ENCODE results near the gene SDHA.
"Not testable (repeated sequence)": the region's sequence is repeated elsewhere in the genome, so short reads cannot be mapped to it uniquely, and the experiment has no call there.

The SDHA gene

DNA sequence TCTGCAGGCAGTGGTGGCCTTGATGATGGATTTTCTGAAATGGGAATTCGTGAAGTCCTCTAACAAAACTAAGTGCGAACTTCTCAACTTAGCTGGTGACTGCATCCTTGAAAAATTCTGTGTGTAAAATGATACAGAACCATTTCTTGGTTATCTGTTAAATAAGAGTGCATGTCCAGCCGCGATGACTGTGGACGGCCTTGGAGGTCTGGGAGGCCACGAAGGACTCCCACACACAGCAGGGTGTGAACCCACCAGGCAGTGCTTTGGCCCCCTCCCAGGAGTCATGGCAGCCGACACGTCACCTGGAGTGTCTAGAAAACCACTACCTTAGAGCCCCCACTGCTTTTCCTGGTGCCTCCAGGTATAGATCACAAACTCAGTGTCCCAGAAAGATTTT lies 85.6 kb downstream of the SDHA start:
- not testable (repeated sequence) for DNase-seq

DNA sequence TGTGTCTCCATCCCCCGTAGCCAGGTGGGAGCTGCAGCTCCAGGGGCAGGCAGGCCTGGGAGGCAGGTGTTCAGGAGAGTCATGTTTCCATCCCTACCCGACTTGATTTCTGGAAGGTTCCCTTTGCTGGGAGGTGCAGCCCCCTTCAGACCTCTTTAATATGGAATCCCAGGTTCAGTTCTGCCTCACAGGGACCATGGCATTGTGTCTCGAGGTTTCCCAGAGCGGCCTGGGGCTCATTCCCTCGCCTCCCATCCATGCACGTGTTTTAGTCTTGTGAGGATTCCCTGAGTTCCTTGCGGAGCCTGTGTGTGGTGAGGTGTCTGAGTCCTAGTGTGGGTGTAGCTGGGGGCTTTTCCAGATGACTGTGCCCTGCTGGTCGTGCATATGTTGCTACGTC lies 86.9 kb downstream of the SDHA start:
- DNase-seq, result no peak

DNA sequence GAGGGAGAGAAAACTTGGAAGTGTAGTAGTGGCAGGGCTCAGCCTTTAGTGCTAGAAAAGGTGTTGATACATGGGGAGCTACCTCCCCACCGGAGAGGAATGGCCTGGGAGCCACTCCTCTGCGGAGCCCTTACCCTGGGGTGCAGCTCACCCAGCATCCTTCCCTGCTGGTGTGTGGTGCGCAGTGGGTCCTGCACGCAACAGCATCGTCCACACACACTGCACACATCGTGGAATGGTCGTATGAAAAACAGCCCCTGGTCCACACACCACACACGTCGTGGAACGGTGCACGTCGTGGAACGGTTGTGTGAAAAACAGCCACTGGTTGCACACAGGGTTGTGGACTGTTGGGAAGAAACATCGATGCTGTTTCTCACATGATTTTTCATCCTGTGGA lies 87.3 kb downstream of the SDHA start:
- DNase-seq, result no peak

DNA sequence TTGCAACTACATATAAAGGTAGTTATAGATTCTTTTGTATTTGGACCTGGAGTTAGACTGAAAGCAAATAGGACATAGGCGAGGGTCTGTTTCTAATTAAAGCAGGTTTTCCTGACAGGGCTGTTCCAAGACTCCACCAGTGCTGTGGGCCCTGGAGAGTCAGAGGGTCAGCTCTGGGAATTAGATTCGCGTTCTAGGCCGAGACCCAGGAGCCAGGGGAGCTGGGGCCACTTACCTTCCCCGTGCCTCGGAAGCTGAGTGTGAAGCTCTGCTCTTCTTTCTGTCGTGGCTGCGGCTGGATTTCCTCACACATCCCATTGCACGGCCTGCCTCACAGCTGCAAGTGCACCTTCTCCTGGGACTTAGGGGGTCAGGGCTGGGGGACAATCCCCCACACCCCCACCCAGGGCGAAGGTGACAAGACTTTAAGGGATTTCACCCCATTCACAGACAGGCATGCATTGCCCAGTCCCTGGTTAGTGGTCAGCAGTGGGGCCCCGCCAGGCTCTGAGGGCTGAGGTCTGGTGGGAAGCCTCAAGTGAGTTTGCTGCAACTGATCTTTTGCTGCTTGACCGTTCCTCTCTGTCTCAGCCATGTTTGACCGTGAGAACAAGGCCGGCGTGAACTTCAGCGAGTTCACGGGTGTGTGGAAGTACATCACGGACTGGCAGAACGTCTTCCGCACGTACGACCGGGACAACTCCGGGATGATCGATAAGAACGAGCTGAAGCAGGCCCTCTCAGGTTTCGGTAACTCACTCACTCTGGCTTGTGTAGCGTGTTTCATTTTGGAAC lies 88.1 kb downstream of the SDHA start:
- no peak for DNase-seq

Measured in CD4-positive, alpha-beta T cell treated with Interleukin-10 for 1 hour (primary cell).